WERI-Rb-1 (cell line): ENCODE results near the gene OSGIN1.

Experiments
- DNase-seq: peaks from one replicate; pipeline ENCODE4 v3.0.0-alpha.2; 2020
- H3K27ac ChIP-seq: fragments of 250-450 bp; sonication (Bioruptor Pico); 2 replicates; pipeline ENCODE4 v1.5.1; 2020; ENCODE audit warnings: mild to moderate bottlenecking, moderate library complexity
- H3K27me3 ChIP-seq: fragments of 250-450 bp; sonication (Bioruptor Pico); 2 replicates; pipeline ENCODE4 v1.5.1; 2021; ENCODE audit warnings: mild to moderate bottlenecking, low read depth, moderate library complexity; ENCODE audit not compliant: insufficient read depth, severe bottlenecking
- H3K36me3 ChIP-seq: fragments of 250-450 bp; sonication (Bioruptor Pico); 2 replicates; pipeline ENCODE4 v1.5.1; 2020; ENCODE audit warnings: mild to moderate bottlenecking, moderate library complexity
- H3K4me3 ChIP-seq: 2 replicates; pipeline ENCODE4 v1.5.1; 2011; ENCODE audit warnings: low read depth, mild to moderate bottlenecking, control low read depth, low read length
- H3K9me3 ChIP-seq: fragments of 250-450 bp; sonication (Bioruptor Pico); 2 replicates; pipeline ENCODE4 v1.5.1; 2021; ENCODE audit warnings: mild to moderate bottlenecking, moderate library complexity; ENCODE audit not compliant: severe bottlenecking
- CTCF ChIP-seq: IDR thresholded peaks from 2 replicates; pipeline ENCODE4 v1.5.1; 2011; ENCODE audit warnings: low read depth, mild to moderate bottlenecking, control low read depth, inconsistent platforms, low read length

OSGIN1 gene

GRCh38 chr16:83961591-83961990, 8.6 kb downstream of the OSGIN1 start:
- Histone ChIP-seq H3K4me3 (no peak overlapping the region), H3K9me3 (no peaks in the 10 kb centered on the region), H3K27me3 (no peaks in the 10 kb centered on the region), H3K36me3 (no peaks in the 10 kb centered on the region), H3K27ac (no peak overlapping the region)
- no peak for DNase-seq
- no peak for TF ChIP-seq CTCF

- H3K27me3 ChIP-seq: no peaks in the 10 kb centered on the region
- TF ChIP-seq CTCF: no peak
- no peak overlapping the region for H3K27ac ChIP-seq
- H3K9me3 ChIP-seq: no peaks in the 10 kb centered on the region
- no peak for DNase-seq
- H3K36me3 ChIP-seq: no peaks in the 10 kb centered on the region
- H3K4me3 ChIP-seq: no peak overlapping the region
Observed at GRCh38 chr16:83963277-83964119, 10.5 kb downstream of the OSGIN1 start.

GRCh38 chr16:83964684-83965443, 11.8 kb downstream of the OSGIN1 start:
- H3K4me3 ChIP-seq: no peak overlapping the region
- H3K27me3 ChIP-seq: no peaks in the 10 kb centered on the region
- H3K9me3 ChIP-seq: no peaks in the 10 kb centered on the region
- no peak for DNase-seq
- TF ChIP-seq CTCF: no peak
- H3K27ac ChIP-seq: no peak overlapping the region
- no peaks in the 10 kb centered on the region for H3K36me3 ChIP-seq

GRCh38 chr16:83965444-83966152, 12.6 kb downstream of the OSGIN1 start:
- no peak for DNase-seq
- no peaks in the 10 kb centered on the region for H3K36me3 ChIP-seq
- no peaks in the 10 kb centered on the region for H3K27me3 ChIP-seq
- no peaks in the 10 kb centered on the region for H3K9me3 ChIP-seq
- no peak for TF ChIP-seq CTCF
- no peak overlapping the region for H3K27ac ChIP-seq
- no peak overlapping the region for H3K4me3 ChIP-seq

- Histone ChIP-seq H3K36me3 (no peaks in the 10 kb centered on the region), H3K4me3 (no peak overlapping the region), H3K27me3 (no peaks in the 10 kb centered on the region), H3K27ac (no peak overlapping the region), H3K9me3 (no peaks in the 10 kb centered on the region)
- TF ChIP-seq CTCF: no peak
- DNase-seq: no peak
Observed at GRCh38 chr16:83966153-83966696, 13.2 kb downstream of the OSGIN1 start.
